Liver (tissue), 9 donors: ENCODE data around the gene FRMD4A. TPM values are rescaled to one million over a fixed set of nuclear protein-coding genes. Genes with fewer than 3 reads are reported as not detected.

ENCODE experiments used
- DNase-seq: peaks from one replicate; pipeline ENCODE4 v3.0.0-alpha.2; 2017; ENCODE audit warnings: low spot score
- H3K27ac ChIP-seq, 2 donors: one replicate each; pipeline ENCODE4 v1.7.0; 2013; ENCODE audit warnings: inconsistent platforms in 2 of 2, low read length in 2 of 2, control low read depth in 1 of 2, low read depth in 1 of 2, mild to moderate bottlenecking in 1 of 2
- H3K27me3 ChIP-seq, 4 donors: one replicate each; pipeline versions ENCODE4 v1.6.1 to v1.7.0; 2013; ENCODE audit warnings: low read length in 3 of 4, inconsistent platforms in 1 of 4, mild to moderate bottlenecking in 1 of 4, moderate library complexity in 1 of 4; ENCODE audit not compliant: control insufficient read depth in 4 of 4, insufficient read depth in 4 of 4
- H3K36me3 ChIP-seq, 4 donors: one replicate each; pipeline versions ENCODE4 v1.6.1 to v1.7.0; 2013; ENCODE audit warnings: low read length in 3 of 4, mild to moderate bottlenecking in 3 of 4, low read depth in 1 of 4, moderate library complexity in 1 of 4; ENCODE audit not compliant: control insufficient read depth in 4 of 4, insufficient read depth in 3 of 4
- H3K4me1 ChIP-seq, 4 donors: one replicate each; pipeline versions ENCODE4 v1.6.1 to v1.7.0; 2013; ENCODE audit warnings: low read length in 3 of 4, mild to moderate bottlenecking in 3 of 4, moderate library complexity in 1 of 4; ENCODE audit not compliant: control insufficient read depth in 4 of 4, insufficient read depth in 4 of 4
- H3K4me3 ChIP-seq, 3 donors: one replicate each; pipeline versions ENCODE4 v1.6.1 to v1.7.0; 2013; ENCODE audit warnings: low read length in 3 of 3, control low read depth in 1 of 3, low read depth in 1 of 3, mild to moderate bottlenecking in 1 of 3
- H3K9ac ChIP-seq, 2 donors: one replicate each; pipeline ENCODE4 v1.7.0; 2013; ENCODE audit warnings: low read length in 2 of 2, mild to moderate bottlenecking in 2 of 2, moderate library complexity in 2 of 2, control low read depth in 1 of 2, low read depth in 1 of 2
- H3K9me3 ChIP-seq, 4 donors: one replicate each; pipeline versions ENCODE4 v1.6.1 to v1.7.0; 2013; ENCODE audit warnings: low read length in 3 of 4; ENCODE audit not compliant: control insufficient read depth in 4 of 4
- ATF3 ChIP-seq: IDR thresholded peaks from 2 replicates; pipeline ENCODE4 v1.6.1; 2016; ENCODE audit warnings: antibody characterized with exemption
- CTCF ChIP-seq: fragments of 150-350 bp; IDR thresholded peaks from 2 replicates; pipeline ENCODE4 v1.5.1; 2017; ENCODE audit warnings: improper control_type of control experiment, low read depth, low read length; ENCODE audit not compliant: missing input control
- EGR1 ChIP-seq, 2 donors: IDR thresholded peaks; 2 replicates each; pipeline ENCODE4 v1.6.1; 2016 to 2018; ENCODE audit warnings: antibody characterized with exemption in 2 of 2, low read depth in 2 of 2
- FOXA1 ChIP-seq: IDR thresholded peaks from 2 replicates; pipeline ENCODE4 v1.6.1; 2016; ENCODE audit warnings: antibody characterized with exemption
- FOXA2 ChIP-seq: IDR thresholded peaks from 2 replicates; pipeline ENCODE4 v1.6.1; 2016; ENCODE audit warnings: antibody characterized with exemption
- GABPA ChIP-seq, 2 donors: IDR thresholded peaks in 1 of 2; conservative IDR thresholded peaks in 1 of 2; 2 replicates each; pipeline ENCODE4 v1.6.1; 2016; ENCODE audit warnings: antibody characterized with exemption in 2 of 2, mild to moderate bottlenecking in 1 of 2, moderate library complexity in 1 of 2
- HNF4A ChIP-seq, 2 donors: conservative IDR thresholded peaks; 2 replicates each; pipeline ENCODE4 v1.6.1; 2016; ENCODE audit warnings: antibody characterized with exemption in 2 of 2, mild to moderate bottlenecking in 2 of 2
- HNF4G ChIP-seq: IDR thresholded peaks from 2 replicates; pipeline ENCODE4 v1.6.1; 2016; ENCODE audit warnings: antibody characterized with exemption
- JUND ChIP-seq, 2 donors: IDR thresholded peaks; 2 replicates each; pipeline ENCODE4 v1.6.1; 2016; ENCODE audit warnings: antibody characterized with exemption in 2 of 2
- NR2F2 ChIP-seq: IDR thresholded peaks from 2 replicates; pipeline ENCODE4 v1.6.1; 2016; ENCODE audit warnings: antibody characterized with exemption
- RAD21 ChIP-seq, 2 donors: IDR thresholded peaks; 2 replicates each; pipeline ENCODE4 v1.6.1; 2016; ENCODE audit warnings: antibody characterized with exemption in 2 of 2, mild to moderate bottlenecking in 2 of 2
- REST ChIP-seq: IDR thresholded peaks from 2 replicates; pipeline ENCODE4 v1.6.1; 2016; ENCODE audit warnings: antibody characterized with exemption, mild to moderate bottlenecking
- RXRA ChIP-seq, 2 donors: IDR thresholded peaks; 2 replicates each; pipeline ENCODE4 v1.6.1; 2017 to 2018; ENCODE audit warnings: antibody characterized with exemption in 2 of 2, mild to moderate bottlenecking in 1 of 2
- SP1 ChIP-seq: IDR thresholded peaks from 2 replicates; pipeline ENCODE4 v1.6.1; 2018; ENCODE audit warnings: antibody characterized with exemption, mild to moderate bottlenecking
- TAF1 ChIP-seq: conservative IDR thresholded peaks from 2 replicates; pipeline ENCODE4 v1.6.1; 2016; ENCODE audit warnings: antibody characterized with exemption, mild to moderate bottlenecking
- YY1 ChIP-seq: IDR thresholded peaks from 2 replicates; pipeline ENCODE4 v1.6.1; 2016; ENCODE audit warnings: antibody characterized with exemption, mild to moderate bottlenecking
- WGBS: extraction: QIAGEN DNeasy Blood & Tissue Kit; methylation state at CpG from one replicate; pipeline ENCODE4 v1.1.7; 2013; 5-methylcytosine and 5-hydroxymethylcytosine counted together
- polyA plus RNA-seq, 2 donors: library from polyadenylated mRNA; stranded (reverse) in 1 of 2; unstranded in 1 of 2; fragments of 200-250 nt in 1 of 2; fragments of >200 nt in 1 of 2; fragmentation: Nextera tagmentation in 1 of 2; extraction: Ambion mirVana in 1 of 2; gene quantifications; one replicate each; pipeline versions ENCODE4 v1.2.1 to v1.2.3, GENCODE V29; 2013 to 2015
- total RNA-seq, 2 donors: library from RNA; depleted of rRNA; stranded (reverse); fragments of >200 nt; gene quantifications; one replicate each; pipeline ENCODE4 v1.2.3, GENCODE V29; 2014
- TF ChIP-seq, protein P1 (sequence below): IDR thresholded peaks from 2 replicates; pipeline ENCODE4 v1.6.1; 2016; ENCODE audit warnings: antibody characterized with exemption
- donor health status: healthy.
- donor health status: healthy.
- donor health status: healthy.
- donor health status: healthy.
- donor health status: healthy.

The FRMD4A gene
- total and polyA plus RNA-seq, 4 donors, result 8.2 to 34.3 (median 13.1) TPM

GRCh38 chr10:13945390-13946208 is 385.1 kb downstream of the FRMD4A start:
- no peak for DNase-seq
- H3K36me3 ChIP-seq, result no peaks in the 10 kb centered on the region
- H3K9me3 ChIP-seq, result no peaks in the 10 kb centered on the region
- whole genome bisulfite sequencing, result 67% methylated on average over 8 of the region's 8 CpGs
- H3K4me3 ChIP-seq, result no peak overlapping the region
- H3K4me1 ChIP-seq, result peaks cover 0 to 2% (median 0%) of the 10 kb centered on the region in 4 donors
- no peak overlapping the region for H3K9ac ChIP-seq
- no peaks in the 10 kb centered on the region for H3K27me3 ChIP-seq
- H3K27ac ChIP-seq, result peak overlapping the region in 1 of 2 donors; percentile 49
- TF ChIP-seq NR2F2 (peak; percentile 99), RXRA (IDR thresholded peaks at IDR 0.05) (peak; percentile 86 to 87), REST (peak; percentile 26), FOXA2 (no peak), CTCF (no peak), YY1 (no peak), EGR1 (IDR thresholded peaks at IDR 0.05; ENCODE audit: low read depth in 2 of 2) (no peak), SP1 (peak; percentile 63), JUND (IDR thresholded peaks at IDR 0.05) (no peak), GABPA (IDR thresholded peaks at IDR 0.05 in 1 of 2, conservative IDR thresholded peaks at IDR 0.05 in 1 of 2) (peak in 1 of 2 donors; percentile 37), RAD21 (IDR thresholded peaks at IDR 0.05) (peak; percentile 66 to 75), HNF4G (no peak), HNF4A (conservative IDR thresholded peaks at IDR 0.05) (no peak), ATF3 (no peak)
- TF ChIP-seq, protein P1, sequence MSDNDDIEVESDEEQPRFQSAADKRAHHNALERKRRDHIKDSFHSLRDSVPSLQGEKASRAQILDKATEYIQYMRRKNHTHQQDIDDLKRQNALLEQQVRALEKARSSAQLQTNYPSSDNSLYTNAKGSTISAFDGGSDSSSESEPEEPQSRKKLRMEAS, result peak; percentile 41

DNA sequence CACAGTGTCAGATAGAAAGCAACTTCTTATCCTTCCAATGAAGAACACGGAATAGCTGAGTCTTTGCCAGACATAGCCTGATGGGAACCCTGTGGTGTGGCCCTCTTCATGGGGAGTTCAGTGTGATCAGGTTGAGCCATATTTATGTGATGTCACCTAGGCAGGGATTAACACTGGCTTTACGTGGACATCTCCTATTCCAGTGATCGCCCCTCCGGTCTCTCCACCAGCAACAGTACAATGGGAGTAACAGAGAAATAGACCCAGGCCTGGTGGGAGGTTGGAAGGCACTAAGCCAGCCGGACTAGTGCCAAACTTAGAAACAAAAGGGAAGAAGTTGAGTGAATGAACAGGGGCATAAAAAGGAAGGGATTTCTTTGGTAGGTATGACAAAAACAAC is 385.9 kb downstream of the FRMD4A start:
- H3K27ac ChIP-seq, result peak overlapping the region; percentile 31 to 39
- H3K9ac ChIP-seq, result no peak overlapping the region
- H3K4me3 ChIP-seq, result no peak overlapping the region
- peaks cover 0 to 2% (median 0%) of the 10 kb centered on the region in 4 donors for H3K9me3 ChIP-seq
- WGBS, result 79% methylated on average over 5 of the region's 5 CpGs
- H3K27me3 ChIP-seq, result no peaks in the 10 kb centered on the region
- DNase-seq, result no peak
- H3K4me1 ChIP-seq, result peaks cover 0 to 2% (median 0%) of the 10 kb centered on the region in 4 donors
- TF ChIP-seq RAD21 (IDR thresholded peaks at IDR 0.05) (no peak), YY1 (no peak), FOXA1 (no peak), HNF4A (conservative IDR thresholded peaks at IDR 0.05) (no peak), SP1 (no peak), CTCF (no peak), FOXA2 (no peak), TAF1 (no peak), HNF4G (no peak)
- no peaks in the 10 kb centered on the region for H3K36me3 ChIP-seq
